Measurements from ENCODE around the gene MACROH2A2. TPM values are rescaled to one million over a fixed set of nuclear protein-coding genes. Genes with fewer than 3 reads are reported as not detected.

MACROH2A2 gene
- total RNA-seq, 2 donors from 2014 or later: 2.0 to 6.3 TPM

DNA sequence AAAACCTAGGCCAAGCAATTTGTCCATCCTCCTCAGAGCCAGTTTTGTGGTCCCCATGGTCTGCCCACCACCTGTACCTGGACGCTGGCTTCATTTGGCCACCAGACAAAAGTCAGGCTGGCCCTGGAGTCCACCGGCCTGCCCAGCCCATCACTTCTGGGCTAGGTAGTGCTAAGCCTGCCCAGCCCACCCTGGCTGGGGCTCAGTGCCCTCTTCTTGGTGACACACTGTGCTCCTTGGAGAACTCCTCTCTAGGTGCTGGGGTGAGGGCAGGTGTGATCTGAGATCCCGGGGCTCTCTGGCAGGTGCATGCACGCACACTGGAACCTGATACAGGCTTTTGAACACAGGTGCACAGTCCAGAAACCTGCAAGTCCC is 78.9 kb downstream of the MACROH2A2 start:
- Mint-ChIP-seq H3K36me3 (peaks cover 0 to 12% of the 10 kb centered on the region in 2 donors), H3K27ac (peak overlapping the region in 1 of 2 donors; percentile 87), H3K9me3 (no peaks in the 10 kb centered on the region)
- ATAC-seq (peak in 1 of 2 donors; percentile 16), DNase-seq (ENCODE audit: low spot score in 2 of 2) (no peak)

GRCh38 chr10:70132098-70133029 is 79.7 kb downstream of the MACROH2A2 start, which contains the start of gene AIFM2:
Gene AIFM2 (minus strand): TSS chr10:70132825. CDS start chr10:70124084, 8,741 bp downstream.
- DNase-seq (ENCODE audit: low spot score in 2 of 2) (peak; percentile 49 to 70), ATAC-seq (peak; percentile 82 to 87)
- Mint-ChIP-seq H3K36me3 (peaks cover 0 to 12% of the 10 kb centered on the region in 2 donors), H3K9me3 (no peaks in the 10 kb centered on the region), H3K27ac (peak within 1 kb of the TSS; percentile 87 to 93)

- DNase-seq (ENCODE audit: low spot score in 2 of 2) (no peak), ATAC-seq (no peak)
- peaks cover 0 to 12% of the 10 kb centered on the region in 2 donors for H3K36me3 Mint-ChIP-seq
- H3K9me3 Mint-ChIP-seq: no peaks in the 10 kb centered on the region
- H3K27ac Mint-ChIP-seq: no peak overlapping the region
Observed at GRCh38 chr10:70135046-70135445, 82.4 kb downstream of the MACROH2A2 start.

- Mint-ChIP-seq H3K36me3 (peaks cover 0 to 12% of the 10 kb centered on the region in 2 donors), H3K9me3 (no peaks in the 10 kb centered on the region), H3K27ac (no peak overlapping the region)
- no peak for DNase-seq (ENCODE audit: low spot score in 2 of 2)
- ATAC-seq: no peak
Observed at GRCh38 chr10:70135684-70136083, 83.0 kb downstream of the MACROH2A2 start.

- ATAC-seq (no peak), DNase-seq (ENCODE audit: low spot score in 2 of 2) (no peak)
- H3K9me3 Mint-ChIP-seq: no peaks in the 10 kb centered on the region
- H3K36me3 Mint-ChIP-seq: peaks cover 0 to 10% of the 10 kb centered on the region in 2 donors
- H3K27ac Mint-ChIP-seq: peak overlapping the region in 1 of 2 donors; percentile 2
Observed at GRCh38 chr10:70137135-70137534, 84.5 kb downstream of the MACROH2A2 start.

DNA sequence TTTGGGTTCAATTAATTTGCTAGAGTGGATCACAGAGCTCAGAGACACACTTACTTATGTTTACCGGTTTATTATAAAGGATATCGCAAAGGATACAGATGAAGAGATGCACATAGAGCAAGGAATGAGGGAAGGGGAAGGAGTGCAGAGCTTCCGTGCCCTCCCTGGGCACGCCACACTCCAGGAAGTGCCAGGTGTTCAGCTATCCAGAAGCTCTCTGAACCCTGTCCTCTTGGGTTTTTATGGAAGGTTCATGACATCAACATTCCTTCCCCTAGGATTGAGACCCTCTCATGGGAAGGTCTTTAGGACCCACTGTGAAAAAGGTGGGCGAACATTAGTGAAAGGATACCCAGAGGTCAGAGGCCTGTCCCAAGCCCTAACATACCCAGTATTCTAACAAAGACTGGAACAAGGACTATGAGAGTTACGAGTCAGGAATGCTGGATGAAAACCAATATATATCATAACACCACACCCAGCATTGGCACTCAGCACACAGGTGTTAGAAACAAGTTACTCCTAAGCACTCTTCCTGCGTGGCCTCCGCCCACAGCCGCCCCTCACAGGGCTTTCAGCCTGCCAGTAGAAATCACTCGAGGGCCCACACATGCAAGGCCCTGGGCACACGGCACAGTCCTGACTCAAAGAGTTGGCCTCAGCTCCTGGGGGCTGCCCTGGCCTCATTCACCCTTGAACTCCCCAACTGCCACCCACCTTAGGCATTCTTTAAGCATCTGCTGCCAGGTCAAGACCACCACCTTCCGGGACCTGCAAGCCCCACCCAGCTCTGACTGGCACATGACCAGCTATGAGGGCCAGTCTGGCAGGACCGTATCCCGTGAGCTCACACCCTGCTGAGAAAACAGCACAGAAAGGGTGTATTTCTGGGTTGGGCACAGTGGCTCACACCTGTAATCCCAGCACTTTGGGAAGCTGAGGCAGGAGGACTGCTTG is 85.6 kb downstream of the MACROH2A2 start:
- DNase-seq (ENCODE audit: low spot score in 2 of 2) (no peak), ATAC-seq (no peak)
- Mint-ChIP-seq H3K27ac (peak overlapping the region in 1 of 2 donors; percentile 47), H3K36me3 (peaks cover 0 to 1% of the 10 kb centered on the region in 2 donors), H3K9me3 (no peaks in the 10 kb centered on the region)

- ATAC-seq (no peak), DNase-seq (ENCODE audit: low spot score in 2 of 2) (no peak)
- Mint-ChIP-seq H3K9me3 (no peaks in the 10 kb centered on the region), H3K36me3 (no peaks in the 10 kb centered on the region), H3K27ac (no peak overlapping the region)
Observed at GRCh38 chr10:70139151-70139996, 86.7 kb downstream of the MACROH2A2 start.

- H3K9me3 Mint-ChIP-seq: no peaks in the 10 kb centered on the region
- no peak for DNase-seq (ENCODE audit: low spot score in 2 of 2)
- ATAC-seq: no peak
- H3K27ac Mint-ChIP-seq: no peak overlapping the region
- H3K36me3 Mint-ChIP-seq: no peaks in the 10 kb centered on the region
Observed at GRCh38 chr10:70139997-70140250, 87.3 kb downstream of the MACROH2A2 start.

GRCh38 chr10:70140297-70140696 is 87.7 kb downstream of the MACROH2A2 start:
- no peak for DNase-seq (ENCODE audit: low spot score in 2 of 2)
- Mint-ChIP-seq H3K9me3 (no peaks in the 10 kb centered on the region), H3K36me3 (no peaks in the 10 kb centered on the region), H3K27ac (no peak overlapping the region)
- no peak for ATAC-seq

DNA sequence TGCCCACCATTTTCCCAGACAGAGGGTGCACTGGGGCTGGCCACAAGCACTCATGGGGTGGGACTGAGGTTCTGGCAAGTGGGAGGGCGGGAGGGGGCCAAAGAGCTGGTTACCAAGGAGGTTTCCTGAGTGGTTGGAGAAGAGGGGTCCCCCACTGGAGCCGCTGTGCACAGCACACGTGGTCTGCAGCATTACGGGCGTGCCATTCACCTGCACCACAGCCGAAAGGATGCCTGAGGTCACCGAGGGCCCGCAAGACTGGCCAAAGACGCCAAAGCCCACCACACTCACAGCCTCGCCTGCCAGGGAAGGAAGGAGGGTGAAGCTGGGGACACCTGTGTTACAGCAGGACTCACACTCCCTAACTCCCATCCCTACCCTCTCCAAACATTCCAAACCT is 89.9 kb downstream of the MACROH2A2 start:
- Mint-ChIP-seq H3K27ac (peak overlapping the region in 1 of 2 donors; percentile 90), H3K36me3 (no peaks in the 10 kb centered on the region), H3K9me3 (no peaks in the 10 kb centered on the region)
- no peak for DNase-seq (ENCODE audit: low spot score in 2 of 2)
- ATAC-seq: no peak

DNA sequence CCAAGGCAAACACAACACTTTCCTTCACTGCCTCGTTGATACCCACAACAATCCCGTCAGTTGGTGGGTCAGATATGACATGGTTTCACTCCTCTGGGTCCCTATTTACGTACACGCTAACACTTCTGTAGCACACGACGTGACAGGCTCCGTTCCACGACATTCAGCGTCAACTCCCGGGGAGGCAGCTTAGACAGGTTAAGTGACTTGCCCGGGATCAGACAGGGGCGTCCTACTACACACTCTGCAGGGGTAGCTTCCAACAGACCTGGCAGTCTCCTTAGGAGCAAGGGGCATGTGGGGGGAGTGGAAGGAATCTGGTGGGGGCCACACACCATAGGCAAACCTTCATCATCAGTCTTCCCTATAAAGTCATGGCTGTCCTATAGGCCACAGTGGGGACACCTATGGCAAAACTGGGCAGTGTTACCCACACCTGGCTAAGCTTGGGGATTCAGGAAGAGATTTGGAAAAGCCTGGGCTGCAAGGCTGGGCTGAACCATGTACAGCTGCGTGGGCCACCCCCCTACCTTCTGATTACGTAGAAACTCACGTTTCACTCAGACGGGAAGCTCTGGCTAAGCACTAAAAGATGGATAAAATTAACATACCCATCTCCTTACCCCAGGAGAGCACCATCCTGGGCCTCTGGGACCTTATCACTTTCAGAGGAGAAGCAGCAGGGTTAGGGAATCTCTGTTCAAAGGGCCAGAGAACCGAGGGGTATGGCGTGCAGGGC is 91.9 kb downstream of the MACROH2A2 start:
- no peaks in the 10 kb centered on the region for H3K36me3 Mint-ChIP-seq
- DNase-seq (ENCODE audit: low spot score in 2 of 2) (no peak), ATAC-seq (no peak)
- H3K9me3 Mint-ChIP-seq: no peaks in the 10 kb centered on the region
- H3K27ac Mint-ChIP-seq: peak overlapping the region; percentile 72 to 92

DNA sequence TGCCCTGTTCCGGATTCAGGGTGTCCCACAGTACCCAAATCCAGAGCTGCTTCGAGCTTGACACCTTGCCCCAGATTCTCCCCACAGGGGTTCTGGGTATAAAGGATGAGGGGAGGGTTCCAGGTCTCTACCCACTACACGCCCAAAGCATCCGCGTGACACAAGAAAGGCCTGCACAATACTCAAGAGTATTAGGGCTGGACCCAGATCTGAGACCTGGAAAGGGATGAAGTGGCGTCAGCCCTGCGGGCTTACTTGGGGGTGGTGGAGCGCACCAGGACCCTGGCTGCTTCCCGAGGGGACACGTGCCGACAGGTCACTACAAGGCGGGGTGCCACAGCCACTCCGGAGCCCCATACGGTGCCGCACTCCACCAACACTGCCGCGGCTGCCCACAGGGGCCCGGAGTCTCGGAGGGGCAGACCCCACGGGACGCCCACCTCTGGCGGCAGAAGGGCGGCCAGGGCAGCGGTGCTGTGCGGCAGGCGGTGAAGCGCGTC is 92.6 kb downstream of the MACROH2A2 start:
- Mint-ChIP-seq H3K9me3 (no peaks in the 10 kb centered on the region), H3K27ac (peak overlapping the region; percentile 65 to 92), H3K36me3 (no peaks in the 10 kb centered on the region)
- ATAC-seq (peak; percentile 0 to 5), DNase-seq (ENCODE audit: low spot score in 2 of 2) (peak in 1 of 2 donors; percentile 30)

GRCh38 chr10:70145666-70146488 is 93.2 kb downstream of the MACROH2A2 start:
- DNase-seq (ENCODE audit: low spot score in 2 of 2): peak; percentile 70 to 74
- Mint-ChIP-seq H3K36me3 (no peaks in the 10 kb centered on the region), H3K27ac (peak overlapping the region; percentile 81 to 92), H3K9me3 (no peaks in the 10 kb centered on the region)
- ATAC-seq: peak; percentile 59 to 71

DNA sequence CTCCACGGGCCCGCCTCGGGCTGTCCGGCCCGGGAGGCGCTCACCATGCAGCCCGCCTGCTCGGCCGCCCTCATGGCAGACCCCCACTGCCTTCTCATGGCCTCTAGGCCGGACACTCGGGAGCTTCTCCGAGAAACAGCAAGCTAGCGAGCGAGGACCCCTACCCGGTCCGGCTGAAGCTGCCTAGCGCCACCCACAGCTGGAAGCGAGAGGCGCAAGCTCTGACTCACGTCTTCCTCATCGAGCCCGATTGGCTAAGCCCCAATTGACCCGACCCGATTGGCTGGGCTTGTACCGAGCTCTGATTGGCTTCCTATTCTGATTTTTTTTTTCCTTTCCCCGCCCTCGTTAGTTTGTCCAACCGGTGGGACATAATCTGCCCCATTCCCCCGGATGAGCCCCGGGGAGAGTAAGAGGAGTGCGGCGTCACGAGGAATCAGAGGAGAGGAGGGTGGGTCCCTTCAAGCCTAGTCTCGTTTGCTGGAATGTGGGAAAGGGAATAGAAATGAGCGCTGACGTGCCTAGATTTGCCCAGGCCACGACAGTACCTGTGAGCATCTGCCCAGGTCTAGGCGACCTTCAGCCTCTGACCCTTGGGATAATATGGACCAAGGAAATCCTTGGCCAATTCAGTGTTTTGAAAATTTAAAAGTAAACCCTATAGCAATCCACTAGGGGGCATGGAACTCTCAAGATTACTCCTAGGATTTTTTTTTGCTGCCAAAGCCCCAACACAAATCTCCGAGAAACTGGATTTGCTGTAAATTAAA is 94.0 kb downstream of the MACROH2A2 start, which contains the start of gene TYSND1:
Gene TYSND1, minus strand, starts transcription at position 212 of the 770 bp plus-strand sequence. Its CDS starts 114 bp downstream, at position 98.
- DNase-seq (ENCODE audit: low spot score in 2 of 2) (peak; percentile 91 to 96), ATAC-seq (peak; percentile 88 to 91)
- no peaks in the 10 kb centered on the region for H3K9me3 Mint-ChIP-seq
- H3K36me3 Mint-ChIP-seq: peaks cover 0 to 5% of the 10 kb centered on the region in 2 donors
- peak within 1 kb of the TSS; percentile 92 to 95 for H3K27ac Mint-ChIP-seq

Measured in activated naive CD4-positive, alpha-beta T cell treated with anti-CD3 and anti-CD28 coated beads, Interleukin-2, amount 50 U/mL, for 72 hours (primary cell).